Activated naive CD4-positive, alpha-beta T cell treated with anti-CD3 and anti-CD28 coated beads, Interleukin-2, amount 10 ng/mL, durations not matched to agents 7 days and 5 days (primary cell): ENCODE measurements around the gene ADARB2.

Source experiments
- CTCF ChIA-PET: fragments of 350-600 bp; sonication (Branson Sonifier 250); formaldehyde crosslinking; loops from one replicate; lab custom pipeline; 2021; ENCODE audit warnings: antibody characterized with exemption; lab: Charles Lee
- DNase-seq: peaks from one replicate; pipeline ENCODE4 v3.0.0-alpha.2; 2020
- H3K27ac Mint-ChIP-seq: one replicate; pipeline ENCODE4 v1.8.0; 2021; ENCODE audit warnings: mild to moderate bottlenecking, moderate library complexity, mixed read lengths
- H3K27me3 Mint-ChIP-seq: one replicate; pipeline ENCODE4 v1.8.0; 2021; ENCODE audit warnings: mild to moderate bottlenecking, mixed read lengths
- H3K36me3 Mint-ChIP-seq: one replicate; pipeline ENCODE4 v1.8.0; 2021; ENCODE audit warnings: mixed read lengths
- H3K4me1 Mint-ChIP-seq: one replicate; pipeline ENCODE4 v1.8.0; 2021; ENCODE audit warnings: mixed read lengths
- H3K4me3 Mint-ChIP-seq: one replicate; pipeline ENCODE4 v1.8.0; 2021; ENCODE audit warnings: mild to moderate bottlenecking, moderate library complexity, mixed read lengths
- H3K9me3 Mint-ChIP-seq: one replicate; pipeline ENCODE4 v1.8.0; 2021; ENCODE audit warnings: mixed read lengths

Gene ADARB2

DNA sequence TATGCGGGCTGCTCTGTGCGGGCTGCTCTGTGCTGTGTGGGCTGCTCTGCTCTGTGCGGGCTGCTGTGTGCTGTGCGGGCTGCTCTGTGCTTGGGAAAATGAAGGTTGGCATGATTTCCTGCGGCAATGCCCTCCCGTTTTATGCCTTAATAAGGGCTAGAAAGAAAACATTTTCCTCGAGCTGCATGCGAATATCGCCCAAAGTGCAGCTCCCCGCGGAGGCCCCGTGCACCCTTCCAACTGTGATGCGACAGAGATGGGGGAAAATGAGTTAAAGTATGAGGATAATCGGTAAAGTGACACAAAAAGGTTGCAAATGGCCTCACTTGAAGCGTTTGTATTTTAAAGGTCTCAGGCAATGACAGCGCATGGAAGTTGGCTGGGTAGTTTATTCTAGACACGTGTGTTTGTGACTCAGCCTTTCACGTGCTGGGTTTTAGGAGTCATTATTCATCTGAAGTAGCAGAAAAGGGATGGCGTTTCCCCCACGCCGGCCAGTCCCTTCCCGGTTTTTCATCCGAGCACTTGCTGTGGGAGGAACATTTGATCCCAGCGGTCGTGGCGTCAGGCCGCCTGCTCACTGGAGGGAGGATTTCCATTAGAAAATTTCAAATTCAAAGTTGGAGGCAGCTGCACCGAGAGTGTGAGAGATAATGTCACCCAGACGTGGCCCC is 220.7 kb downstream of the ADARB2 start:
- Mint-ChIP-seq H3K27me3 (no peaks in the 10 kb centered on the region), H3K9me3 (no peaks in the 10 kb centered on the region), H3K36me3 (no peaks in the 10 kb centered on the region), H3K4me3 (no peak overlapping the region), H3K4me1 (no peaks in the 10 kb centered on the region), H3K27ac (no peak overlapping the region)
- CTCF ChIA-PET: no interaction called here
- DNase-seq: no peak

DNA sequence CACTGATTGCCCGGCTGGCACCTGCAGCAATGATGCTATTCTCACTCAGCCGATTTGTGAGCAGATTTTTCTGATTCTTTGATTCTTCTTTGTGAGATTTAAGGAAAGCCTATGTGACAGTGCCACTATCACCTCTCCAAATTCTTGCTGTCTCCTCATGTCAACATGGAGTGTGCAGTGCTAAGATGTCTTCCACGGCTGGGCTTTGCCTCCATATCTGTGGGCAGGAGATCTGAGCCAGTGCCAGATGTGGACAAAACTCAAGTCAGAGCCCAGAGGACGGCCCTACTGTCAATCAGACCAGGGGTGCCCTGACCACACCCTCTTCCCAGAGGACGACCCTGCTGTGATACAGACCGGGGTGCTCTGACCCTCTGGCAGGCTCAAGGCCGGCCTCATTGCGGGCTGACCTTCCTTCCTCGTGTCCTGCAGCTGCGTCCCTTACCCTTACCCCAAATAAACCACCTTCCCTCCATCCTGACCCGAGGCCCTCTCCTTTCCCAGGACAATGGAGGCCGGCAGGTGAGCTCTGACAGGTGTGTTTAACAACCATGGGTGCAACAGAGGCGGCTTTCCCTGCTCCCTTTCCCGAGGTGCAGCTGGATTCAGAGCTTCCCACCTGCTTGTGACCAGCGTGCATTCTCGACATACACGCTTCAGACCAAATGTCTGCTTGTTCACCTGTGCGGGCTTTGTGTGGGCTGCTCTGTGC is 221.4 kb downstream of the ADARB2 start:
- Mint-ChIP-seq H3K4me3 (no peak overlapping the region), H3K4me1 (no peaks in the 10 kb centered on the region), H3K27me3 (no peaks in the 10 kb centered on the region), H3K36me3 (no peaks in the 10 kb centered on the region), H3K27ac (no peak overlapping the region), H3K9me3 (no peaks in the 10 kb centered on the region)
- DNase-seq: no peak
- CTCF ChIA-PET: no interaction called here

DNA sequence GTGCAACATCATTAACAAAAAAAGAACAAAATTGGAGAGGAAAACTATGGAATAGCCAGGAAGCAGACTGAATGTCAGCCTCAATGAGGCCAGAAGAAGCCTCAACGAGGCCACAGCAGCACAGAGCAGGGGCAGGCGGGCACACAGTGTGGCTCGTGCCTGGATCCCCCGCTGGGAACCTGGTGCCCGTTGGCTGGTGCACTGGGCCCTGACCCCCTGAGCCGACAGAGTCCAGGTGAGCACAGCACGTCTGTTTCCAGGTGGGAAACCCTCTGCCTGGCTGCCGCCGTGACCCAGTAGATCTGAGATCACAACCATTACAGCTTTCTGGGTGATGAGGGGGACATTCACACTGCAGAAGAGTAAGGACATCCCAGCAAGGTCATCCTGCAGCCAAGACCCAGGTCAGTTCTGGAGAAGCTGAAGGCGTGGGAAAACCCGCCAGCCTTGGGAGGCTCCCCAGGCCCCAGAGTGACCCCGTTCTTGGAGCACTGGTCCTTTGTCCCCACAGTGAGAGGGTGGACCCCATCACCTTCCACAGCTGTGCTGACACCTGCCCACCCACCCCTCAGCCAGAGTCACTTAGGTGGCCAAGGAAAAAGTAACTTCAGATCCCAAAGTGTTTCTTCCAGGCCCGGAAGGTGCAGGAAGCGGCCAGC is 222.1 kb downstream of the ADARB2 start:
- no peaks in the 10 kb centered on the region for H3K27me3 Mint-ChIP-seq
- no peaks in the 10 kb centered on the region for H3K36me3 Mint-ChIP-seq
- CTCF ChIA-PET: no interaction called here
- no peaks in the 10 kb centered on the region for H3K9me3 Mint-ChIP-seq
- DNase-seq: no peak
- no peak overlapping the region for H3K4me3 Mint-ChIP-seq
- H3K4me1 Mint-ChIP-seq: no peaks in the 10 kb centered on the region
- no peak overlapping the region for H3K27ac Mint-ChIP-seq

DNA sequence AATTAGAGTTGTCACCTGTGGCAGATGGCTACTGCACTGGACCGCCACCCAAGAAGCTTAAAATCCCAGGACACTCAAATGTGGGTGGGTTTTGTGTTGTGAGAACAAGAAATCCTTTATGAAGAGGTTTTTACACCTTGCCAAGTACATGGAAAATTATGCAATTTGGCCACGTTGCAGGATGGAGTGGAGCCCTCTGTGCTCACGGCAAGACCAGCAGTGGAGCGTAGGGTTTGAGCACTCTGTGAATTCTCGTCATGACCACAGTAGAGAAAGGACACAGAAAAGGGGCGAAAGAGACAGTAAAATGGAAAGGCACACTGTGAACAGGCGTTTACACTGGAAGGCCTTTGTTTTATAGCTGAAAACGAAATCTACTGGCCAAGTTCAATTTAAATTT is 222.6 kb downstream of the ADARB2 start:
- Mint-ChIP-seq H3K4me3 (no peak overlapping the region), H3K27me3 (peaks cover 4% of the 10 kb centered on the region), H3K4me1 (no peaks in the 10 kb centered on the region), H3K9me3 (no peaks in the 10 kb centered on the region), H3K27ac (no peak overlapping the region), H3K36me3 (no peaks in the 10 kb centered on the region)
- no peak for DNase-seq
- CTCF ChIA-PET: no interaction called here

DNA sequence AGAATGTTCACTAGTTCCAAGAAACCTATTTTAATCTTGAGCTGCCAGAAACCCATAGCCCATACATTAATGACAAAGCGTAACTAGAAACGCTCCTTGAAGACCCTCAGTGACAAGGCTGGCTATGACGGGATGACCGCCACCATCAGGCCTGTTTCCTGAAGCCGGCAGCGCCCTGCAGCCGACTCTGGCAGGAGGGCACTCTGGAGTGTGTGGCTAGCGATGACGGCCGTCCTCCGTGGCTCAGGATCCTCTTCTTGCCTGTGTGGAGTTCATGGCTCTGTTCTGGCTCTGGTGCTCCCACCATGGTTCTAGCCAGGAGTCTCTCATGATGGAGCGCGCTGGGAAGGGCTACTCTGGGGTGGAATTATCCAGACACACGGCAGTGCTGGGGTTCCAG is 224.1 kb downstream of the ADARB2 start:
- Mint-ChIP-seq H3K27ac (no peak overlapping the region), H3K4me3 (no peak overlapping the region), H3K9me3 (no peaks in the 10 kb centered on the region), H3K27me3 (peaks cover 4% of the 10 kb centered on the region), H3K4me1 (no peaks in the 10 kb centered on the region), H3K36me3 (no peaks in the 10 kb centered on the region)
- DNase-seq: no peak
- CTCF ChIA-PET: no interaction called here

DNA sequence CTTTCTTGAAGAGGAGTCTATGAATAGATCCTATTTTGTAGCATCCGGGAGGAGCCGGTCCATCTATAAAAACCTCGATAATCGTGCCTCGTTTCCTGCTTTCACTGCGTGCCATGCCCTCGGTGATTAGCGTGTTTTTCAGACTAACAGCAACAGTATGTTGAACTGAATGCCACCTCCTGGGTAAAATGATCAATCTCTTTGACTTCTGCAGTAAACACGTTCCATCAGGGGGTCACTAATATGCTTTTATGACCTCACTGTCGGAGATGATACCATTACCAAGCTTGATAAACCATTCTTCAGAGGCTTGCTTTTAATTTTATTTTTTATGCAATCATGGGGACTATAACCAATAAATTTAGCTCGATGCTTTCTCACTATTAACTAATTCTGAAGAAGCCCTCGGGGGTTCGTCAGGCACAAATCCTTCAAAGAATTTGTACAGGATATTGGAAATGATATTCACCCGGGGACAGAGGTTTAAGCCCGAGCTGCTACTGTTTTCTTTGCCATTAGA is 228.3 kb downstream of the ADARB2 start:
- no peaks in the 10 kb centered on the region for H3K4me1 Mint-ChIP-seq
- H3K27me3 Mint-ChIP-seq: peaks cover 4% of the 10 kb centered on the region
- peaks cover 5% of the 10 kb centered on the region for H3K9me3 Mint-ChIP-seq
- no peak overlapping the region for H3K27ac Mint-ChIP-seq
- H3K4me3 Mint-ChIP-seq: no peak overlapping the region
- no peaks in the 10 kb centered on the region for H3K36me3 Mint-ChIP-seq
- CTCF ChIA-PET: no interaction called here
- DNase-seq: no peak

DNA sequence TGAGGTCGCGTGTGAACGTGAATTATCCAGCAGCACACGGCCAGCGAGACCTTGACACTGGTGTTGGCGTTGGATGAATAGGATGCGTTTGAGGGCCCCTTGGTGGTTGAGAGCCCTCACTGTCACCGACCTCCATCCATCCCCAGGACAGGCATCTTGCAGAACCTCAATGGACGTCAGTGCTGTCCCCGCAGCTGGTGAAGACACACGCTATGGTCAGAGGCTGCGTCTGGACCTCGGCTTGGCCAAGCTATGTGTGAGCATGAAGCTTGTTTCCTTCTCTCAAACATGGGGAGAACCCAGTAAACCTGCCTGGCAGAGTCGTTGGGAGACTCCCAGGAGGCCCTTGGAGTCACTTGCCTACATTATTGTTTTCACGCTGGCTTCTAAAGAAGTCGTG is 229.2 kb downstream of the ADARB2 start:
- Mint-ChIP-seq H3K9me3 (peaks cover 6% of the 10 kb centered on the region), H3K27ac (no peak overlapping the region), H3K4me3 (no peak overlapping the region), H3K4me1 (no peaks in the 10 kb centered on the region), H3K27me3 (peaks cover 4% of the 10 kb centered on the region), H3K36me3 (no peaks in the 10 kb centered on the region)
- CTCF ChIA-PET: no interaction called here
- no peak for DNase-seq

DNA sequence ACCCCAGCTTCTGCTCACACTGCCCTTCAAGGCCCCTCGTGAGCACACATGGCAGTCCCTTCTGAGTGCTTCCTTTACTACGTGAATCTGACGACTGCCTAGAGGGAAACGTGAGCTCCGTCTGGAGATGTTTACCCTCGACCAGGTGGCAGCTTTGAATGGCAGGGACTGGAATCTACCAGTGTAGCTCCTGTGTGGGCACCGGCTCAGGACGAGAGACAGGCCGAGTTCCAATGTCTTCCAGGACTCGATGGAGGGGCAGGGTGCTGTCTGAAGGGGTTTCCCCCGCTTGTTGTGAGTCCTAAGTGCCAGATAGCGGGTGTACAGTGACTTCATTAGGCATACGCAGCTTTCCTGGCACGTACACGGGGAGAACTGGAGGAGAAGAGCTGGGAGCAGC is 229.9 kb downstream of the ADARB2 start:
- H3K27ac Mint-ChIP-seq: no peak overlapping the region
- peaks cover 6% of the 10 kb centered on the region for H3K9me3 Mint-ChIP-seq
- H3K27me3 Mint-ChIP-seq: peaks cover 4% of the 10 kb centered on the region
- H3K4me1 Mint-ChIP-seq: no peaks in the 10 kb centered on the region
- no peak for DNase-seq
- no peaks in the 10 kb centered on the region for H3K36me3 Mint-ChIP-seq
- CTCF ChIA-PET: no interaction called here
- H3K4me3 Mint-ChIP-seq: no peak overlapping the region

DNA sequence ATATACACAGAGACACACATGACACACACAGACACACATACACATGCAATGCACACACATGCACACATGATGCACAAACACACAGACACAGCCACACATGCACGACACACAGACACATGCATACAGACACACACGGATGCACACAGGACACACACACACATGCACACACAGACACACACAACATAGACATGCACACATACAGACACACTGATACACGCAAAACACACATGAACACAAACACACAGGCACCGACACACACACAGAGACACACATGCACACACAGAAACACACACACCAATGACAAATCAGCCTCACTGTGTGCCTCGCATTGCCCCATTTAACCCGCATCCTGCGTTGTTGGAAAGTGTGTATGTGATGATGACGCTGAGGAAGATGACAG is 232.4 kb downstream of the ADARB2 start:
- Mint-ChIP-seq H3K27ac (no peak overlapping the region), H3K4me1 (no peaks in the 10 kb centered on the region), H3K27me3 (peaks cover 2% of the 10 kb centered on the region), H3K36me3 (no peaks in the 10 kb centered on the region), H3K4me3 (no peak overlapping the region), H3K9me3 (peaks cover 6% of the 10 kb centered on the region)
- CTCF ChIA-PET: no interaction called here
- no peak for DNase-seq

DNA sequence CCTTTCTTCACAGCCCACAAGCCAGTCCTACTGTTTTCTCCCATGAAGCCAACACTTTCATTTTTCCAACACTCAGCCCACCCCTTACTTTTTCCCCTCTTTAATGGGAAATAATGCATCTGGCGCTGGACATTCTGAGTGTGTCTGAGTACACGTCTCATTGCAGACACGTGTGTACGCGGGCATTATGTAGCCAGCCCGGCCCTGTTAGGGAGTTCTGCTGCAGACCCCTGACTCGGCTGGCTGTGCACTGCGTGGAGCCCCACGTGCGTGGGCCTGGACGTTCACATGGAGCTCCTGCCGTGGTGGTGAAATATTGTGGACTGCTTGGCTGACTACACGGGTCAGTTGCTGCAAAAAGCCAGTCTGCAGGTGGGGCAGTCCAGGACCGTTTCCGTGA is 233.0 kb downstream of the ADARB2 start:
- Mint-ChIP-seq H3K4me3 (no peak overlapping the region), H3K36me3 (no peaks in the 10 kb centered on the region), H3K9me3 (peaks cover 6% of the 10 kb centered on the region), H3K27ac (no peak overlapping the region), H3K4me1 (no peaks in the 10 kb centered on the region), H3K27me3 (no peaks in the 10 kb centered on the region)
- no peak for DNase-seq
- CTCF ChIA-PET: no interaction called here

DNA sequence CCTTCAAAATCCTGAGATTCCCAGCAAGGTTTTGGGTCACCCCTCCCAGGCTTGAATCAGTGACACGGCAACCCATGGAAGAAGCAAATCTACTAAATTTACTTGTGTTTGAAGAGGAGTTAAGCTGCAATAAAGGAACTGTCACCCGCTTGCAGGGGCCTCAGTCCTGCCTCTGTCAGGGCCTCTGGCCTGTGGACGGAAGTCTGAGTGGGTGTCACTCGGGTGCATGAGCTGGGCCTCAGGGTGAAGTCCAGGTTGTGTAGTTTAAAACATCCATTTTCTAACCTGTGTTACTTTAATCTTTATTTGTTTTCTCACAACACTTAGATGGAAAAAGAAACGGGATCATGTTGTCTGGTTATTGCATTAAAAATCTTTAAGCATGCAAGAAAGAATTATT is 234.9 kb downstream of the ADARB2 start:
- Mint-ChIP-seq H3K4me3 (no peak overlapping the region), H3K4me1 (no peaks in the 10 kb centered on the region), H3K36me3 (no peaks in the 10 kb centered on the region), H3K27ac (no peak overlapping the region), H3K9me3 (peaks cover 6% of the 10 kb centered on the region), H3K27me3 (no peaks in the 10 kb centered on the region)
- DNase-seq: no peak
- CTCF ChIA-PET: no interaction called here

DNA sequence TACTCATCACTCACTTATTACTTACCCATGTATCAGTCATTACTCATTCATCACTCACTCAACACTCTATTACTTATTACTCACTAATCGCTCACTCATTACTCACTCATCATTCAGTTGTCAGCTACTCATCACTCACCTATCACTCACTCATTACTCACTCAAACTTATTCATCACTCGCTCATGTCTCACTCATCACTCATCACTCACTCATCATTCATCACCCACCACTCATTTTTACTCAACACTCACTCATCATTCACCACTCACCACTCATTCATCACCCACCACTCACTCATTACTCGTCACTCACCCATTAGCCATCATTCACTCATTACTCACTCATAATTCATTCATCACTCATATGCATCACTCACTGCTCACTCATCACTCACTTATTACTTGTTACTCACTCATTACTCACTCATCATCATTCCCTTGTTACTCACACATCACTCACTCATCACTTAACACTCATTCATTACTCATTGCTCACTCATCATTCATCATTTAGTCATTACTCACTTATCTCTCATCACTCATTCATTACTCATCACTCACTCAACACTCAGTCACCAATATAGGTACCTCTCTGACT is 237.9 kb downstream of the ADARB2 start:
- DNase-seq: no peak
- Mint-ChIP-seq H3K36me3 (no peaks in the 10 kb centered on the region), H3K4me3 (no peak overlapping the region)

DNA sequence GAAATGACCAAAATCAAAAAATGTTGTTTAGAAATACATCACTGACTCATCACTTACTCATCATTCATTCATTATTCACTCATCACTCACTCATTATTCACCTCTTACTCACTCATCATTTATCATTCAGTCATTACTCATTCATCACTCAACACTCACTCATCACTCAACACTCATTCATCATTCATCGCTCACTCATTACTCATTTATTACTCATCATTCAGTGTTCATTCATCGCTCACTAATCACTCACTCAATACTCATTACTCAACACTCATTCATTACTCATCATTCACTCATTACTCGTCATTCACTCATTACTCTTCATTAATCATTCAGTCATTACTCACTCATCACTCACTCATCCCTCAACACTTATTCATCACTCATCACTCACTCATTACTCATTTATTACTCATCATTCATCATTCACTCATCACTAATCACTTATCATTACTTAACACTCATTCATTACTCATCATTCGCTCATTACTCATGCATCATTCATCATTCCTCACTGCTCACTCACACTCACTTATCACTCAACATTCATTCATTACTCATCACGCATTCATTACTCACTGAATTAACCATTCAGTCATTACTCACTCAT is 238.5 kb downstream of the ADARB2 start:
- Mint-ChIP-seq H3K4me1 (no peaks in the 10 kb centered on the region), H3K4me3 (no peak overlapping the region), H3K27ac (no peak overlapping the region), H3K9me3 (no peaks in the 10 kb centered on the region), H3K36me3 (no peaks in the 10 kb centered on the region), H3K27me3 (no peaks in the 10 kb centered on the region)
- CTCF ChIA-PET: no interaction called here
- no peak for DNase-seq

More for the DNA sequence above, 237.9 kb downstream of the ADARB2 start:
- H3K4me1 Mint-ChIP-seq: no peaks in the 10 kb centered on the region
- no peaks in the 10 kb centered on the region for H3K27me3 Mint-ChIP-seq
- CTCF ChIA-PET: no interaction called here
- H3K9me3 Mint-ChIP-seq: peaks cover 2% of the 10 kb centered on the region
- H3K27ac Mint-ChIP-seq: no peak overlapping the region

DNA sequence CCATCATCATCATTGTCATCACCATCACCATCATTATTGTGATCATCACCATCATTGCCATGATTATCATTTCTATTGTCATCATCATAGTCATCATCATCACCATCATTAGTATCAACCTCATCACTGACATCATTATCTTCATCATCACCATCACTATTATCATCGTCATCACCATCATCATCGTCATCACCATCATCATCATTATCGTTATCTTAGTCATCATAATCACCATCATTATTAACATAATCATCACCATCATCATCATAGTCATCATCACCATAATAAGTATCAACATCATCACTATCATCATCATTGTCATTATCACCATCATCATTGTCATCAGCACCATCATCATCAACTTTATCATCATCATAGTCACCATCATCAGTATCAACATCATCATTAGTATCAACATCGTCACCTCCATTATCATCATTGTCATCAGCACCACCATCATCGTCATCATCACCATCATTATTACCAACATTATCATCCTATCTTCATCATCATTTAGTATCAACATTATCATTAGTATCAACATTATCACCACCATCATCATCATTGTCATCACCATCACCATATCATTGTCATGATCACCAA is 241.3 kb downstream of the ADARB2 start:
- H3K4me1 Mint-ChIP-seq: no peaks in the 10 kb centered on the region

More for the DNA sequence above, 241.3 kb downstream of the ADARB2 start:
- DNase-seq: no peak
- no peaks in the 10 kb centered on the region for H3K36me3 Mint-ChIP-seq
- no peak overlapping the region for H3K4me3 Mint-ChIP-seq
- H3K9me3 Mint-ChIP-seq: no peaks in the 10 kb centered on the region
- no peaks in the 10 kb centered on the region for H3K27me3 Mint-ChIP-seq
- CTCF ChIA-PET: no interaction called here
- H3K27ac Mint-ChIP-seq: no peak overlapping the region
